Stimulated activated CD4-positive, alpha-beta T cell treated with anti-CD3 and anti-CD28 coated beads, Interleukin-2, amount 100 ng/mL, for 4 hours (primary cell): ENCODE data around the gene DCLK3.

ENCODE experiments used
- DNase-seq: peaks from one replicate; pipeline ENCODE4 v3.0.0-alpha.2; 2020; ENCODE audit warnings: low read depth

DCLK3 gene

GRCh38 chr3:36764704-36765038, 318 bp upstream of the DCLK3 start:
- DNase-seq: no peak

- no peak for DNase-seq
Observed at GRCh38 chr3:36762918-36763849, 1.2 kb downstream of the DCLK3 start.

- DNase-seq: no peak
Observed at GRCh38 chr3:36761779-36762178, 2.6 kb downstream of the DCLK3 start.

- DNase-seq: no peak
Observed at GRCh38 chr3:36756269-36756668, 8.1 kb downstream of the DCLK3 start.

GRCh38 chr3:36751326-36751725, 13.0 kb downstream of the DCLK3 start:
- DNase-seq: no peak

- DNase-seq: no peak
Observed at GRCh38 chr3:36750737-36751136, 13.6 kb downstream of the DCLK3 start.

- DNase-seq: no peak
Observed at GRCh38 chr3:36744763-36745162, 19.6 kb downstream of the DCLK3 start.

GRCh38 chr3:36743826-36744225, 20.5 kb downstream of the DCLK3 start:
- no peak for DNase-seq

GRCh38 chr3:36741285-36741684, 23.1 kb downstream of the DCLK3 start:
- no peak for DNase-seq

GRCh38 chr3:36740787-36741186, 23.6 kb downstream of the DCLK3 start:
- DNase-seq: no peak

- DNase-seq: no peak
Observed at GRCh38 chr3:36738702-36739101, 25.7 kb downstream of the DCLK3 start.

GRCh38 chr3:36736301-36736700, 28.1 kb downstream of the DCLK3 start:
- no peak for DNase-seq

- DNase-seq: no peak
Observed at GRCh38 chr3:36734742-36735141, 29.6 kb downstream of the DCLK3 start.

GRCh38 chr3:36733723-36734122, 30.6 kb downstream of the DCLK3 start:
- no peak for DNase-seq

- no peak for DNase-seq
Observed at GRCh38 chr3:36733162-36733696, 31.1 kb downstream of the DCLK3 start.

- no peak for DNase-seq
Observed at GRCh38 chr3:36730966-36731365, 33.4 kb downstream of the DCLK3 start.

- no peak for DNase-seq
Observed at GRCh38 chr3:36729204-36730056, 34.9 kb downstream of the DCLK3 start.

- DNase-seq: no peak
Observed at GRCh38 chr3:36714343-36715086, 49.8 kb downstream of the DCLK3 start.

- DNase-seq: no peak
Observed at GRCh38 chr3:36713904-36714303, 50.4 kb downstream of the DCLK3 start.

- no peak for DNase-seq
Observed at GRCh38 chr3:36710606-36711005, 53.7 kb downstream of the DCLK3 start.

GRCh38 chr3:36709826-36710365, 54.5 kb downstream of the DCLK3 start:
- no peak for DNase-seq

- DNase-seq: no peak
Observed at GRCh38 chr3:36709281-36709680, 55.1 kb downstream of the DCLK3 start.
